GM21526 (cell line): ENCODE results near the gene CRB2.

Experiments used
- ATAC-seq: cut with Tn5 transposase; IDR thresholded peaks from one replicate; pipeline ENCODE4 v1.9.1; 2021; ENCODE audit warnings: moderate library complexity; ENCODE audit not compliant: unreplicated experiment, low FRiP score

The CRB2 gene

DNA sequence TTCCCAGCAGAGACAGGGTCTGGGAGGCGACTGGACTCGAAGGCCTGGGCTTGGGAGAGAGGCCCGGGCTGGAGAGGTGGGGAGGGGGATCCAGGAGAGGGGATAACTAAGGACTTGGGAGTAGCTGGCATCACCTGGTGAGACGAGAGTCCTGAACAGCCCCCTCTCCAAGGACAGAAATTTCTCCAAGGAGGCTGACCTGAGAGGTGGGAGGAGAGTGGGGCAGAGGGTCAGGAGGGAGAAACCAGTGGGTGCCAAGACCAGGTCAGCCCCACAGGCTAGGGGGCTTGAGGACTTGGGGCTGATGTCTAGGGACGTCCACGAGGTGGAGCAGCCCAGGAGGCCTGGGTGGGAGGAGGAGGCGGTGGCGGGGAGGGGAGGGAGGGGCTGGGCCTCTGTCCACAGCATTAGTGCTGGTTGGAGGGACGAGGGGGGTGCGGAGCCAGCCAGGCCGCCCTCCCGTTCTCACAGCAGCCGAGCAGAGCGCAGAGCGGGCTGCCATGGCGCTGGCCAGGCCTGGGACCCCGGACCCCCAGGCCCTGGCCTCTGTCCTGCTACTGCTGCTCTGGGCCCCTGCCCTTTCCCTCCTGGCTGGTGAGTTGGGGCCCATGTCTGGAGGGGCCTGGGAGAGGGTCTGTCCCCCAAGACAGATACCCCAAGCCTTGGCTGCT is at the start of gene CRB2:
Gene CRB2, plus strand, starts transcription at position 437 of the 671 bp plus-strand sequence. Its CDS starts 64 bp downstream, at position 501.
- ATAC-seq = no peak

DNA sequence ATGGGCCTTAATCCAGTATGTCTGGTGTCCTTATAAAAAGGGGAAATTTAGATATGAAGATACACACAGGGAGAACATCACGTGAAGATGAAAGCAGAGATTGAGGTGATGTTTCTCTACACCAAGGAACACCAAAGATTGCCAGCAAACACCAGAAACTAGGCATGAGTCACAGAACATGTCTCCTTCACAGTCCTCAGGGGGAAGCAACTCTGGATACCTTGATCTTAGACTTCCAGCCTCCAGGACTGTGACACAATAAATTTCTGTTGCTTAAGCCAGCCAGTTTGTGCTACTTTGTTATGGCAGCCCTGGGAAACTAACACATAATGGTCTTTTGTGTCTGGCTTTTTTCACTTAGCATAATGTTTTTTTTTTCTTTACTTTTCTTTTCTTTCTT is 46.4 kb upstream of the CRB2 start:
- no peak for ATAC-seq

DNA sequence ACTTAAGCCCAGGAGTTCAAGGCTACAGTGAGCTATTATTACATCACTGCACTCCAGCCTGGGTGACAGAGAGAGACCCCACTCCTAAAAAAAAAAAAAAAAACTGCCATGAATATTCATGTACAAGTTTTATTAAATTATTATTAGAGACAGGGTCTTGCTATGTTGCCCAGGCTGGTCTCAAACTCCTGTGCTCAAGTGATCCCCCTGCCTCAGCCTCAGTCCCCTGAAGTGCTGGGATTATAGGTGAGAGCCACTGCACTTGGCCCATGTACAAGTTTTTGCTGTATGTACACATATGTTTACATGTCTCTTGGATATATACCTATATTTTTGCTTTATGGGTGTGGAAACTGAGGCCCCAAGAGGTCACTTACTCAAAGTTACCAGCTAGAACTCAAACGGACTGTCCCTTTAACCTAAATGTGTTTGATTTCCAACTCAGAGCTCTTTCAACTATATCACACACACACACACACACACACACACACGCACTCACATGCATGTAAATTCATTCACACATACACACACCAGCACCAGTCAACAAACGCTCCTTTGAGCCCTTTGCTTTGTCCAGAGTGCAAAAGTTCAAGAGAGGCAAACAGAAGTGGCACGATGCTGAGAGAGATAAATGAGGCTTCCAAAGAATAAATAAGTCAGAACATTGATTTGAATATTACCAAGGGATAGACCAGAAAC is 45.3 kb upstream of the CRB2 start:
- ATAC-seq = no peak

DNA sequence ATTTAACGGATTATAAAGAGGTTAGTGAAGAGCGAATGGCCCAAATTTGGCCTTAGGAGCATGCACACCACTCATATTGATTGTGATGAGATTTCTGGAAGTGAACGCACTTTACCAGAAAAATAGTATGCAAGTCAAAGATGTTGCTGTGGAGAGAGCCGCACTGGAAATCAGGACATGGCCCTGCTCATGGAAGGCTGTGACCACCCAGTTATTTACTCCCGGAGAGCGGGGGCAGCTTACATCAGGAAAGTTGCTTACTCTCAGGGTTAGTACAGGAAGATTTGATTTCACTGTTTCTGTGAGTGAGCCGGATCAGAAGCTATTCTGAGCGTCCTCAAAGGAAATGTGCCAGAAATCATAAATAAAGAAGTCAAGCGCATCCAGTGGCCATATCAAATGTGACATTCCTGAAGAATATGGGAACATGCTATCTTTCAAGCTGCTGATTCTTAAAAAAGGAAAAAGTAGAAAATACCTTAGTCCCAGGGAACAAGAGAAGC is 44.7 kb upstream of the CRB2 start:
- ATAC-seq = no peak

DNA sequence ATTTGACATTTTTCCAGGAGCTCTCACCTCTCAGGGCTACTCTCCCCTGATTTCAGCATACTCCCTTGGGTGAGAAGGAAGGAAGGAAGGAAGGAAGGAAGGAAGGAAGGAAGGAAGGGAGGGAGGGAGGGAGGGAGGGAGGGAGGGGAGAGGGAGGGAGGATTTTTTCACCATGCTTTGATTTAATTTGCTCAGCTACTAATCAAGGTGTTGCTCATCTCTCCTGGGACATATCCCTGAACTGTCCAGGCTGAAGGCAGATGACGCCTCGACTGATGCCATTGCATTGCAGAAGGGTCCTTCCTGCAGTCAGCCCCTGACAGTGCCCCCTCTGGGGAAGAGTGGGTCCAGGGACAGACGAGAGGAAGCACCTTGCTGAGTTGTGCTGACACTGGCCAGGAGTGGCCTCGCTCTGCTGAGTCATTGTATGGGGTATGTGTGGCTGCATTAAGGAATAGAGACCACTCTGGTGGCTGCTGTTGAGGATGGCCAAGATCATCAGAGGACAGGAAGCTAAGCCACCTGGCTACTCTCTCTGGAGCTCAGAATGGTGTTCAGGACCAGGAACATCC is 43.6 kb upstream of the CRB2 start:
- ATAC-seq = no peak

DNA sequence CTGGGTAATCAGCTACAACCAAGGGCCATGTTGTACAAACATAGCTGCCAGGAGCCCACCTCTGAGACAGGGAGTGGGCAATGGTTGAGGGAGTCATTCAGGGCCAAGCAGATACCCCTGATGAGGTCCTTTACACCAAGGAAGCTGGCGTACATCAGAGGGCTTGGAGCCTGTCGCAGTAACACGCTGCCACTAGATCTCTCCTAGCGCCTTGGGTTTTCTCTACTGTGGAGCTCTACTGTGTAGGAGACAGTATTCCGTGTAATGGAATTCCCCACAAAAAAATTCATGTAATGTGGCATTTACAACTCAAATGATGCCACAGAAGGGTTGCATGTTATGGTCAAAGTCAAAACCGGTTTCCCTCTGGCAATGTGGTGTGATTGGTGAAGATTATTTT is 41.4 kb upstream of the CRB2 start:
- ATAC-seq = no peak

DNA sequence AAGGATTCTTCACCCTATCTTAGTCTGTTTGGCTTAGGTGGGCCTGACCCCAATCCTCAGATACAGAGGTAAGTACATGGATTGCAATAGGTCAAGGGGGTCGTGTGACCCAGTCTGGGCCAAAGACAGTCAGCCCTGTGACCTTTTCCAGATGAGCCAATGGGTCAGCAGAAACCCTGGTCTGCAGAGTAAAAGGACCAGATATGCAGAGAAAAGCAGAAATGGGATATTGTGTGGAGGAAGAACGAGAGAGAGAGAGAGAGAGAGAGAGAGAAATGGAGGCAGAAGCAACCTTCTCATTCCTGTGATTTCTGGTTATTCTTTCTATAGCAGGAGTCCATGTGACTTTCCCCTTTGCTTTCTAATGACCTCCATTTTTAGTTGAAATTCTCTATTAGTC is 40.4 kb upstream of the CRB2 start:
- no peak for ATAC-seq

DNA sequence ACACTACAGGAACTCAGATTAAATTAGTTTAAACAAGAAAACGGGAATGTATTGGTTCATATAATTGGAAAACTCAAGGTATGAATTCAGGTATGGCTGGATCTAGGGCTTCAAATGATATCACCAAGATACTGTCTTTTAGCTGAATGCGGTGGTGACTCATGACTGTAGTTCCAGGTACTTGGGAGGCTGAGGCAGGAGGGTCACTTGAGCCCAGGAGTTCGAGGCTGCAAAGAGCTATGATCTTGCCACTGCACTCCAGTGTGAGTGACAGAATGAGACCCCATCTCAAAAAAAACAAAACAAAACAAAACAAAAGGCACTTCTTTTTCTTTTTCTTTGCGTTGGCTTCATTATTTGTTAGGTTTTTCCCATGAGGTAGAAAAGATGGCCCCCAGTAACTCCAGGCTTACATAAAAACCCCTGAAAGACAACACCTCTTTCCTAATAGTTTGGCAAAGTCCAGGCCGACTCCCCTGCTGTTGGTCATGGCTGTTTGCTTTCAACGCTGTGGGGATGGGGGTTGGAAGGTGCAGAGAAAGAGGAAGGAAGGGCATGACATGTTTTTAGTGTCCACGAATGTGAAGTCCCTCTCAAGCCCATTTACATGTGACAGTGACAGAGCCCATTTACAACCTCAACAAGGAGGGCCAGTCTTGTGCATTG is 39.8 kb upstream of the CRB2 start:
- ATAC-seq = no peak

DNA sequence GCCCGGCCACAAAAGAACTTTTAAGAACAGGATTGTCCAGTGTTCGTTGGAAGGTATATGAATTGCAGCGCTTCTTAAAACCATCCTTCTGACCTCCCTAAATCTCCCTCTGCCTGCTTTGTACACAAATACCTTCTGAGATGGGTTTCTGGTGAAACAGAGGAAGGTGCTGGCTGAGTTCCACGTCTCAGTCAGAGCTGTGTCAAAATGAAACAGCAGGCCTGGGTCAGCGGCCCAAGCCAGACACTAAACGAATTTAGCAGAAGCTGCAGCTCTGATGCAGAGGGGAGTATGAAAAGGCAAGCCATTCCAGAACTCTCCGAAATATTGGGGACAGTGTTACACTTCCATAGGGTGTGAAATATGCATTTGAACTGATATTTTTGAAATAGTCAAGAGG is 37.8 kb upstream of the CRB2 start:
- no peak for ATAC-seq

DNA sequence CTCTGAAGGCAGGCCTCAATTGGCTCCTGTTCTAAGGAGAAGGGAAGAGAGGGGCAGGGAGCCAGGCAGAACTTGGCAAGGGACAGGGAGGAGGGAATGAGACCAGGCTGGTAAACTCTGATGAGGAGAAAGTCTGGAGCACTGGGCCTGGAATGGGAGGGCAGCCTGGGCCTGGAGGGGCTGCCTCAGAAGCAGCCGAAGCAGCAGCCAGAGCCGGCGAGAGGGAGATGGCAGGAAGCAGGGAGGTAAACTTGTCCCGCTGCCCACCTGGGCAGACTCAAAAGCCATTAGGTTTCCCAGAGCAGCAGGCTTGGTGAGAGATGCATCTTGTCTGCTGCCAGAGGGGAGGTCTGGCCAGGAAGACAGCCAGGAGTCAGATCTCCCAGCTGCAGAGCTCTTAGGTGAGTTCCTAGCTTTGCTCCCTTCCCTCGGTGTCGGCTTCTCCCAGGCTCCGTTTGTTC is 37.0 kb upstream of the CRB2 start:
- ATAC-seq = no peak

DNA sequence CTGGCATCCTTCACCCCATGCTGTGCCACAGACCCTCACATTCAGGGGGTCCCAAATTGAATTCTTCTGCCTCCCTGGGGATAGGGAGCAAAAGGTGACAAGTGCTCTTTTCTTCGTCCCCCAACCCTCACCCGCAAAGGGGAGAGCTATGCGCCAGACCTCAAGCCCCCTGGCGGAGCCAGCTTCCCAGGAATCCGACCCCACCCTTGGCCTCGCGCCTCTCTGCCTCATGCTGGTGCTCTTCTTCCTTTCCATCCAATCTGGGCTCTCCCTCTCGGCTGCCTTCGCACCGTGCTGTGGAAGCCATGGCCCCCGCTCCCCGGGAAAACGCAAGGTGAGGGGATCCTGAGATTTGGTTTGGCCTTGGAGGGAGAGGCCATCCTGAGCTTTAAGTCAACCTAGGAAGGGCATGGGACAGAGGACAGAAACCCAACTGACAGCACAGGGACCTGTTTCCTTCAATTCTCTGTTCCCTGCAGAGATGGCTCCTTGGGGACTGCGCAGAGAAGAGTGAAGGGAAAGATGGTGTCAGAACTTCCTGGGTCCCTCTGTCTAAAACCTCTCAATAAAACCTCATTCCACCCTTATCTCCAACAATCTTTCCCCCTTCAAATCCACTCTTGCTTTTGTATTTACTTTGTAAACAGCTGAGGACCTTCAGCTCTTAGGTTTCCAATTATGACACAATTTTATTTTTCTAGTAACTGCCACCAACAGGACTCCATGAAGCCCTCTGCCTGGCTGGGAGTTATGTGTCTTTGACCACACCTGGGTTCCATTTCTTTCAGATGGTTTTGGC is 36.3 kb upstream of the CRB2 start:
- no peak for ATAC-seq

DNA sequence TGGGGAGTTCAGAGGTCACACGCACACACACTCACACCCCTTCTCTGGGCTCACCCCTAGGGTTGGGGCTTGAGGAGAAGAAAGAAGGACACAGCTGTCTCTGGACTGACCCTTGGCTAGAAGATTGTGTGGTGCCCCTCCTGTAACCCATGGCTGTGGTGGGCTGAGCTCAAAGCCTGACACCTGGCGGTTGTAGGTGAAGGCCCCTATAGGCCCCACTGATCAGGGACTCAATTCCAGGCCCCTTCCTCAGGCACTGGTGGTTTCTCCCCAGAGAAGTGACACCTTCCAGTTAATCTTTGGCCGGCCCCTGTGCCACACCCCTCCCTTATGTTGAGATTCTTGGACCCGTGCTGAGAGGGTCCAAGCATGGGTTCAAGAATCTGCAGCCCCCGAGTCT is 35.2 kb upstream of the CRB2 start:
- ATAC-seq = no peak

DNA sequence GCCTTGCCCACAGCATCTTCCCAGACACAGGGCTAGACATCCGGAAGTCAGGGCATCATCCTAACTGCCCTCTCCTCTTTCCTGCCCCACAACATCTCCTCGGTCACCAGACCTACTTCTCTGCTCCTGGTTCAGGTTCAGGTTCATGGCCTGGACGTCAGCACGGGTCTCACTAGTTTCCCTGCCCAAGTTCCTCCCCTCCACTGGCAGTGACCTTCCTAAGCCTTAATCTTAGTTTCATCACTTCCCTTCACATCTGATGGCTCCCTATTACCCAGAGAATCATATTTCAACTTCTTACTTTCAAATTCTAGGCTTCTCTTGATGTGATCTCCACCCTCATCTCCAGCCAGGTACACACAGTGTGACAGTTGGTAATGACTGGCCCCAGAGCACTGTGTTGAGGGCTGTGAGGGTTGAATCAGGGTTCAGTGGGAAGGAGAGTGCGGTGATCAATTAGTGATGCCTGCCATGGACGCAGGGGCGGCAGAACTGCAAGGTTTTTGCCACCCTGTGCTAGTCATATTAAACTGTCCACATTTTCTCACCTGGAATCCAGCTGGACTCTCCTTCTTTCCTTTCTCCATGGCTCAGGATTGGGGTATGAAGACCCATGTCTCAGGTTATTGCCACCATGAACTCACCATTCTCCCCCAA is 34.3 kb upstream of the CRB2 start:
- no peak for ATAC-seq

DNA sequence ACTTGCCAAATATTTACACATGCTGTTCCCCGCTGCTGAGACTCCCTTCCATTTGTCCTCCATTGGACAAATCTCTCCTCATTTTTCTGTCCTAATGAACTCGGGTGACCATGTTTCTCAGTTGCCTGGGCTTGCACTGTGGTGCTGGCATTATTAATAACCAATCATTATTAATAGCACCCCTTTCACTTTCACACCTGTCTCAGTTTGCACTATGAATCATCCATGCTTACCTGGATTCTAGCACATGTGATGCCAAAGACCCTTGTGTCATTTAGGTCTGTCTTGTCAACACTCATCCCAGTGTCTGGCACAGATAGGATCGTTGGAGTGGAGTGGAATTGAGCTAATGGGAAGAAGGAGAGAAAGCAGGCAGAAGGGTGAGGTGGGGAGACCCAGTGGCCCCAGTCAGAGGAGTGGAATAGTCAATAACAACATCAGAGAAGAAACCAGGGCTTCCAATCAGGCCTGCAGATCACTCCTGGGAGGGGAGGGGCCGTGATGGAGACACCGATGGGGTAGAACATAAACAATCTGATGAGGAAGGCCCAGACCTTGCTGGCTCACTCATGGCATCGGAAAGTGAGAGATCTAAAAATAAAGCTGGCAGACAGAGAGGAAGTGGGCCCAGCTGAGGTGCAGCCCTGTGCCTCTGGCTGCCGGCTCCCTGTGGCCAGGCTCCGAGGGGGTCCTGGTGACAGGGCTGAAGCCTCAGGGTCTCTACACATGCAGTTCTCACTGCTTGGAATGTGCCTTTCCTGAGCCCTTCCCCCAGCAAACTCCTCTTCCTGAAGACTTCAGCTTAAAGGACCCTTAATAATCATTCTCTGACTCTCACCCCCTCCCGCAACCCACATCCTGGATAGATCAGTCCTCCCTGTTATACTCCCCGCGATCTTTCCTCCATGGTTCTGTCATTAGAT is 33.5 kb upstream of the CRB2 start:
- peak; percentile 42 for ATAC-seq

DNA sequence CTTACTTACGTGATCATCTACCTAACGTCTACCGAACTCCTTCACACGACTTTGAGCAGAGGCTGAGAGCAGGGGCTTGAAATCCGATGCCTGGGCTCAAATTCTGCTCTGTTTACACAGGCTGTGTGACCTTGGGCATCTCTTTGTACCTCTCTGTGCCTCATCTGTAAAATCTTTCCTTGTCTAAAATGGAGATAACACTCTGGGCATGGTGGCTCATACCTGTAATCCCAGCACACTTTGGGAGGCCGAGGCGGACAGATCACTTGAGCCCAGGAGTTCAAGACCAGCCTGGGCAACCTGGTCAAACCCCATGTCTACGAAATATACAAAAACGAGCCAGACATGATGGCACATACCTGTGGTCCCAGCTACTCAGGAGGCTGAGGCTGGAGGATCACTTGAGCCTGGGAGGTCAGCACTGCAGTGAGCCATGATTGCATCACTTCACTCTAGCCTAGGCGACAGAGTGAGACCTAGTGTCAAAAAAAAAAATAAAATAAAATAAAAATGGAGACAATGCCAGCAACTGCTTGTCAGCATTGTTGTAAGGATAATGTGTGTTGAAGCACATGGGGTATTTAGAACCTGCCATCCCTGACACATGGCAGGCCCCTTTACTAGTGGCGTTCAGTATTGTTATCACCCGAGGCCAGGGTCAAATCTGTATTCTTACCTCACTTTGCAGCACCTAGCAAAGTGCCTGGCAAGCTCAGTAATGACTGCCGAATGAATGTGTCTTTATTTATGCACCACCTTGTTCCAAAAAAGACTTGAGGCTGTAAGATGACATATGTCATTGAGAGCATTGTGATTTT is 32.6 kb upstream of the CRB2 start:
- no peak for ATAC-seq

DNA sequence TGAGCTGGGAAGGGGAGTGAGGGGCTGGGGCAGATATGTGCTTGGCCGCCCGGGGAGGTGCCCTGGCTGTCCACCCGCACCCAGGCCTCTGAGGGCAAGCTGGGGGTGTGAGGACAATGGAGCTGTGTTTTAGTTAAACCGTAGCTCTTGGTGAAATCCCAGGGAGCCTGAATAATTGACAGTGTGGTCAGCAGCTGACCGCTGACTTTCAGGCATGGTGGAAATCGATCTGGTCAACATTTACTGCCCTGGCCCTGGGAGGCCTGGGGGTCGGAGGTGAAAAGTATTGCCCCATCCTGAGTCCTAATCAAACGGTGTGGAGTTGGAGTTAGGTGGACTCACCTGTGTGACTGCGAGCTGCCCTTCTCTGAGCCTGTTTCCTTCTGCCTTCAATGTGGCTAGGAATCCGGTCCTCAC is 31.2 kb upstream of the CRB2 start:
- ATAC-seq = no peak

DNA sequence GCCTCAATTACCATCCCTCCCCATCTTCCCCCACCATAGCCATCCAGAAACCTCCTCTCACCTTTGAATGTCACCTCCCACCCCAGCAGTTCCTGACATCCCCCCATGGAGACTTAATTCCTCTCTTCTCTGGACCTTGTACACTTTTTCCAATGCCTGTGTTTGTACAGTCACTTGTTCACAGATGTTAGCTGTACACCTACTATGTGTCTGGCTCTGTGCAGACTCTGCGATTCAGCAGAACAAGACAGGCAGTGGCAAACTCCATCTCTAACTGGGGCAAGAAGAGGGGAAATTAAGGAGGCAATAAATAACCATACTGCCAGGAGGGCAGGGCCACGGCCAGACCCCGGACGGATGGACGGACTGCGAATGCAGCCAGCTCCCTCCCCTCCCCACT is 29.8 kb upstream of the CRB2 start:
- ATAC-seq = no peak

DNA sequence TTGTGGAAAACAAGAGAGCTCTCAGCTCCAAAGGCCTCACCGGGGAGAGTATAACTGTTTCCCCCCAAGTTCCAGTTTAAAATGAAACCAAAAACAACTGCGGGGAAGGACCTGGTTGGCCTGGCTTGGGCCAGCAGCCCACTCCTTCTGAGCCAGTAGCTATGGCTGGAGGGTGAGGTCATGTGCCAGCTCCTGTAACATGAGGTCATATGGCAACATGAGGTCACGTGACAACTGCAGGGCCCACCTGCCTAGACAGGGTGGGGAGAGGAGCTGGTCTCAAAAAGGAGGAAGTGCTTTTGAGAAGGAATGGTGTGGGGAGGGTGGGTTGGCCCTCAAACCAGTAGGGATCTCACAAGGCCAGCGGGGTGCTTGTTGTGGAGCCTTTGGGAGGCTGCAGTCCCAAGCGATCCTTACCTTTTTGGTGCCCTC is 29.3 kb upstream of the CRB2 start:
- no peak for ATAC-seq
